HG03354 (cell line): ENCODE results near the gene RAB9B.
A peak's percentile ranks its signal among the peaks of the same experiment; 100 is the strongest.
"Not testable (repeated sequence)": the region's sequence is repeated elsewhere in the genome, so short reads cannot be mapped to it uniquely, and the experiment has no call there.

Source experiments
- ATAC-seq: cut with Tn5 transposase; IDR thresholded peaks from one replicate; pipeline ENCODE4 v1.9.1; 2021; ENCODE audit warnings: mild to moderate bottlenecking; ENCODE audit not compliant: unreplicated experiment, poor library complexity, severe bottlenecking

Gene RAB9B, protein sequence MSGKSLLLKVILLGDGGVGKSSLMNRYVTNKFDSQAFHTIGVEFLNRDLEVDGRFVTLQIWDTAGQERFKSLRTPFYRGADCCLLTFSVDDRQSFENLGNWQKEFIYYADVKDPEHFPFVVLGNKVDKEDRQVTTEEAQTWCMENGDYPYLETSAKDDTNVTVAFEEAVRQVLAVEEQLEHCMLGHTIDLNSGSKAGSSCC

GRCh38 chrX:103831803-103832544 lies at the start of gene RAB9B:
RAB9B (minus strand) TSS chrX:103832257; CDS start chrX:103825784, 6,473 bp downstream.
- peak; percentile 85 for ATAC-seq

DNA sequence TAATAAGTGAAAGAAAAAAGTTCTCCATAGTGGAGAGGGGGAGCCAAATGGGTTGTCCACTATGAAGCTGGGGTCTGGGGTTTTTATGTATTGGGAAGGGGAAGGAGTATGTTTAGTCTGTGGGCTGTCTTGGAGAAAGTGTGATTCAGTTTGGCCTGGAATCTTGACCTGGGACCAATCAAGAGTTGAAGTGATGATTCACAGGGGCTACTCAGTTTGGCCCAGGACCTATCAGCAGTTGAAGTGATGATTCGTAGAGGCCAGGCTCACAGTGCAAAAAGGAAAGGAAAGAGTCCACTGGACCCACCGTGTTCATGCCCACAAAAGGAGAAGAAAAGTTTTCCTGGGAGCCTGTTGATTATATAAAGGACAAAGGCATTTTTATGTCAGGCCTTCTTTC lies 47.3 kb upstream of the RAB9B start:
- ATAC-seq: no peak

DNA sequence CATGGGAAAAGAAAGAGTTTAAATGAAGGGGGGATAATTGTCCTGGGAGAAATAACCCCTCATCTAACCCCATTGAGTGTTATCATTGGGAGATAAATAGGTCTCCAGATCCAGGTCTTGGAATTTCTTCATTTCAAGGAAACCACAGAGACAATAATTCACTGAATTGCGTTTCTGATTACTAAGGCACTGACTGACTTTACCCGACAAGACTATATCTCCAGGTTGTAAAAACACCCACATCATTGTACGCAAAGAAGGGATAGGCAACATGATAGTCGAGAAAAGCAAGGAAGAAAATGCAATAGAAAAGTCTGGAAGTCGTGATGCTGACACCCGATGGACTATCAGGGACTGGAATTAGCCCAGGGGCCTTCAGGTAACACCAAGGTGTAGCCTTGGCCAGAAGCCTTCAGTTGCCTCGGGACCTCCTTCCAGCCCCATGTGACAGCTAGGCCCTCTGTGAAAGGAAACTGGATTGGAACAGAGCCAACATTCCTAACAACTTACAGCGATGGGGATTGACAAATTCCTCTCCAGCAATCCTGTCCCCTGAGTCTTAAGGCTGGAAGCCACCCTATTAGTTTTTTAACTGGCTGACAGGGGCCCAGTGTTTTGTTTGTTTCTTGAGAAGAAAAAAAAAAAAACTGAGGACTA lies 46.5 kb upstream of the RAB9B start:
- ATAC-seq: no peak

- ATAC-seq: no peak
Measured at GRCh38 chrX:103877571-103877970, 45.5 kb upstream of the RAB9B start.

GRCh38 chrX:103864886-103865534 lies 33.0 kb upstream of the RAB9B start:
- ATAC-seq: no peak

DNA sequence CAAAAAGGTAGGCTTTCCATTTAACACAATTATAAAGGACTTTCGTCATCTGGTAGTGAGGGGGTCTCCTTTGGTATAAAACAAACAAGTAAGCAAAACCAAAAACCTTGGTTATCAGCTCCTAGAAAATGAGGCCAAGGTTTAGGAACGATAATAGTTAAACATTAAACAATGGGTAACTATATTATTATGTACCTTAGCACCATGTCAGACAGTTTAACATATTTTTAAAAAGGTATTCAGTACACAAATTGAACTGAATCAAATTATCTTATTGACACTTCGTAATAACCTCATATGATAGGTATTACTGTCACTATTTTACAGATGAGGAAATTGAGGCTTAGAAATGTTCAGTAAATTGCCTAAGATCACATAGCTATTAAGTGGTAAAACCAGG lies 32.1 kb upstream of the RAB9B start:
- no peak for ATAC-seq

DNA sequence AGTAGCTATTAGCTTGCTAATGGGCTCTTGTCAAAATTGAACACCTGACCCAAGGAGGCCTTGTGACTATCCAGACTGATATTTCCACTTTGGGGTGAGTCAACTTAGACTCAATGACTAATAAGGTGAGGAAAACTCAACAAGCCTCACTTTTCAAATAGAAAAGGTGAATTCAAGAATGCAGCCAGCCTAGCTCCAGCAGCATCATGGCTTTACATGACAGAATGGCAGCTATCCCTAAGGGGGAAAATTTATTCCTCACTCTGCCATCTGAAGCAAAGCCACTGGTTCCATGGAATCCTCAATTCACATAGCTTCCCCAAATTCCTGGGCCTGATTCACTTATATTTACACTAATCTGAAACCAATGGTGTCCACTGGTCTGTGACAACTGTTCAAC lies 29.1 kb upstream of the RAB9B start:
- ATAC-seq: no peak

GRCh38 chrX:103849558-103849957 lies 17.5 kb upstream of the RAB9B start:
- no peak for ATAC-seq

- ATAC-seq: no peak
Measured at GRCh38 chrX:103847174-103847870, 15.3 kb upstream of the RAB9B start.

GRCh38 chrX:103846386-103846785 lies 14.3 kb upstream of the RAB9B start:
- ATAC-seq: no peak

DNA sequence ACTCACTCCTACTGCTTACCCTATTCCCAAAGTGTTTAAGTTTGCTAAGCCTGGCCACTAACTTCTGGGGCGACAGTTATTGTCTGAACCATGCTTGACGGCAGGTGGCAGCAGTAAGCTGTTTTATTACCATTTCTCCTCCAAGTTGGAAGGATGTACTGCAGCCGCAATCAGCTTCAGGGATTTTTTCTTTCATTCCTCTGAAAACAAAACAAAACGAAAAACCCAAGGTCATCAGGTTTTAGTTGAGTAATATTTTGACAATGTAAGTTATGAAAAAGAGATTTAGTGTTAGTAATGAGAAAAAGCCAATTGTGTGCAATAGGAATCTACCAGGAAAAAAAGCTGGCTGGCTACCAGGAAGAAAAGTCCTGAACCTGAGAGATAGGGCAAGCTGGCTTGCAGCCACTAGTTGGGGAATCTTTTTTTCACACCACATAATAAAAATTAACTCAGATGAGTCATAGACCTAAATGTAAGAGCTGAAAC lies 13.2 kb upstream of the RAB9B start:
- ATAC-seq: peak; percentile 86

- no peak for ATAC-seq
Measured at GRCh38 chrX:103839404-103839803, 7.3 kb upstream of the RAB9B start.

DNA sequence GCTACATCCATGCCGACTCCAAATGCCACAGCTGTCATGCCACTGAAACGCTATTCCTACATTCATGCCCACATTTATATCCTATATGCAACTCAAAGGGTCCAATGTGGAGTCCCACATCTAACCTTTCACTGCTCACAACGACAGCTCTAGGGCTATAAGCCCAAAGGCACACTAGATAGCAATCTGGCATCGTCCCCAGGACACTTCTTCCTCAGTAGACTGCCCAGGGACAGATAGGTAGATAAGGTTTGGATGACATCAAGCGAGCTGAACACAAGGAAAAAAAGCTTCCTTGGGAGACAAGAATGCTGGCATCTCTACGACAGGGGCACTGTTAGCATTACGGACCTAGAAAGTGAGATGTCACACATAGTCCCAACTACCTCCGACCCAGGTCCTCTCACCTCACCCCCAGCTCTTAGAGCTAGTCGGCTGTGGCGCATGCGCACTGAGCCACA lies 685 bp downstream of the RAB9B start:
- ATAC-seq: peak; percentile 11

DNA sequence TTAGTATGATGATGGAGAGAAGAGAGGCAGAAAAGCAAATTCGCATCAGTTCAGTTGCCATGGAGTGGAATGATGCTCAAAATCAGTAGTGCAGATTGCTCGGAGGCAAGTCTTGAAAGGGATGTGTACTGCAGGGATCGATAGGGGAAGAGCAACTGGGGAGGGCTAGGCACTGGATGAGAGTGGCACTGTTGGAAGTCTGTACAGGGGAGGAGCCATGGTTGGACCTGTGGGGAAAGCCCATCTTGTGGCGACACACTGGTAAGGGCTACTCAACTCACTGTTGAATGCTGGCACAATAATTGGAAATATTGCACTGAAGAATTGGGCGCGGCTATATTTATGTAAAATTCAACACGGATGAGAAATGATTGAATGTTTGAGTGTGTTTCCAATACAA lies 1.2 kb downstream of the RAB9B start:
- ATAC-seq: no peak

DNA sequence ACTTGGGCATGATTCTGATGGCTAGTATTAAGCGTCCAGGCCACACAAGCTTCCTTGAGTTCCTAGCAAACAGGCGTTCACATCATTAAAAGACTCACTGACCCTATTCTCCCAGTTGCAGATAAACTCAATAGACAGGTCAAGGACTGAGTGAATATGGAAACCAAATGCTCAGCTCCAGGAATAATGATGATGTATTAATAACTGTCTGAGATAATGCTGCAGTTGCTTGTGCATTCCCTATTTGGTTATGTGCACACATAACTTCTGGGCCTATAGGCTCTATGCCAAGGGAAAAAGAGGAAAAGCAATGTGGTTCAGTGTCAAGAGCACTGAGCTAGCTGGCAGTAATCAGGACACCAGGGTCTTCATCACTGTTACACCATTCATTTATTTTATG lies 3.5 kb downstream of the RAB9B start:
- no peak for ATAC-seq

DNA sequence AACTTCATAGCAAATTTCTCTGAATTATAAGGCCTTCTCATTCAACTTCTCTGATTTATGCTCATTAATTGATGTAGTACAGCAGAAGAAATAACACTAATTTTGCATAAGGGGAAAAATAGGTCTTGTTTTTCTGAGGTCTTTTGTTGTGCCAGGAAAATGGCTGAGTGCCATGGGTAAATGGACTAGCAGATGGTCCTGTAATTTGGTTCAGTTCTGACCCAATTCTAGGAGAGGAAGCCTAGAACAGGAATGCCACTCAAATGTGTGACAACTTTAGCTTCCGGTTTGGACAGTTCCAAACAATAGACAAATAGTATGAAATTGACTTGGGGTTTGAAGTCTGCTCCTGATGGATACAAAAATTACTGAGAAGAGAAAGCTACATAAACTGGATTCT lies 6.2 kb downstream of the RAB9B start:
- no peak for ATAC-seq

DNA sequence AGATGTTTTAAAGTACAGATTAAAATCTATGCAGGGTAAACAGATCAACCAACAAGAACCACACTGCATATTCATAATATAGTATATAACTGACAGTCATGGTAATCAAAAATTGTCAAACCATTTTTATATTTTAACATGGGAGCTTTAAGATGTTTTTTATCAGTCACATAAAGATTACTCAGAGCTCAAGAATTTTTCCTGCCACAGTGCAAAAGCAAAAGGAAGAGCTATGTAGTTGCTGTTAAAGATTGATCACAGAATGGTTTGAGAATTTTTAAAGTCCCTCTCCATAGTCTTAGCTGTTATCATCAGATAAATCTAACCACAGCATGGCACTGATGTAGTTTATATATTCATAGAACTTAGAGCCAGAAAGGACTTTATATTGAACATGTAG lies 8.5 kb downstream of the RAB9B start:
- ATAC-seq: no peak

- not testable (repeated sequence) for ATAC-seq
Measured at GRCh38 chrX:103820802-103821201, 11.3 kb downstream of the RAB9B start.

- no peak for ATAC-seq
Measured at GRCh38 chrX:103818842-103819619, 13.0 kb downstream of the RAB9B start.
